Stimulated activated CD8-positive, alpha-beta memory T cell treated with anti-CD3 and anti-CD28 coated beads, Interleukin-4, amount 100 ng/mL, for 24 hours (primary cell): ENCODE results near the gene WARS2.

Experiments
- DNase-seq: peaks from one replicate; pipeline ENCODE4 v3.0.0-alpha.2; 2020; ENCODE audit warnings: low read depth

Gene WARS2

DNA sequence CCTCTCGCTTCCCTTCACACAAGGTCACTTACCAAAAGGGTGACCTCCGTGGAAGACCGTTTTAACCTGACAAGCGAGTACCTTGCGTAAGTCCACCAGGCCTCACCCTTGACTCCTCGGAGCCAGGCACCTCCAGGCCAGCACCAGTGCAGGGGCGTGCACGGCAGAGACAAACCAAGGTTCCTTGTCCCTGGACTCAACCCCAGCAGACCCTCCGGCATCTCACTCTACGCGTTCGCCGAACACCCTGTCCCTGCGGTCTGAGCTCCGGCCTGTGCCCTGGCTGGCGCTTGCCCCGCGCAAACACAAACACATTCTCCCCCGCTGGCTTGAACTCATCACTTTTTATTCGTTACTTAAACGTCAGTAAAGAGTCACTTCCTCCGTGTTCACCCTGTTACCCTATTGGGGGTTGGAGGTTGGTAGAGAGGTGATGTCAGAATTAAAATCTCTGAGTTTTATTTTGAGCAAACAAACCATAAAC is 156.9 kb downstream of the WARS2 start:
- DNase-seq, result no peak

DNA sequence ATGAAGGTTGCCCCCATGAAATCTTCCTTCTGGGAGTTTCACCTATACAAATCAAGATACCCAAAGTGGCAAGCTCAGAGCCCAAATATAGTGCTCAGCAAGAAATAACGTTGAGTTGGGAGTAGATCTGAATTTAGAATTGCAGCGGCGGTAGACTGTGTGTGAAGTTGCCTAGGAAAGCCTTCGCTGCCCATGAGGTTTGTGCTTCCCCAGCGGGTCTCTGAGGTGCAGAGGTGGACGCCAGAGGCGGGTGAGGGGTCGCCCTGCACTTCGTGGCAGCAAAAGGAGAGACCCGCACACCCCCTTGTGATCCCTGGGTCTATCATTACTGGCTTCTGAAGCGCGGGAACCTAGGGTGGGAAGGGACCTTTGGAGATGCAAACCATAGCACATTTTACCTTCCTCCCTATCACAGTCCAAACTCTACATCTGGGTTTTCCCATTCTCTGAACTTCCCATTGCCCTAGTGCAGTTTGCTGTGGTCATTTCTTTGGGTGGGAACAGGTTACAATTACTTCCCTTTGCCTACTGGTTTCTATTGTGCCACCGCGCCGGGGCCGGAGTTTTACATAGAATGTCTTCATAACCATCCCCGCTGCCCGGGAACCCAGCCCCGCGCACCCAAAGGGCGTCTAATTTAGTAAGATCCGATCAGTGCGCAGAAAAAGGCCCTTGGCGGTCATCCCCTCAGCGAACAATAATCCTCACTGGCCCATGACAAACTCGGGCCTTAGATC is 157.5 kb downstream of the WARS2 start:
- no peak for DNase-seq

DNA sequence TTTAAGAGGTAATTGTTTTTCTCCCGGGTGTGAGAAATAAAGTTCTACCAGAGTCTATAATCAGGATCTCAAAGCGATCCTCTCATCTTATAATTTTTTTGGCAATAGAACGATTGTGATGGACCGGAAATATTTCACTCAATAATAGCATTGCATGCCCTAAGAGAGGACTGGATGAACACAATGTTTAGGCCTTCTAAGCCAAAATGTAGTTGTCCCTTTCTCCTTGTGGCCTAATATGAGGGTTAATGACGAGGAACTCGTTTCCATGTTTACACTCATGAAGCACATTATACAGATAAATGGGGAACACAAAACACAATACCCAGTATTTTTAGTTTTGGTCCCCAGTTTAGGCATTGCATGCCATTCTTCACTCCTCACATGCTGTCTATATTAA is 158.2 kb downstream of the WARS2 start:
- DNase-seq, result no peak

DNA sequence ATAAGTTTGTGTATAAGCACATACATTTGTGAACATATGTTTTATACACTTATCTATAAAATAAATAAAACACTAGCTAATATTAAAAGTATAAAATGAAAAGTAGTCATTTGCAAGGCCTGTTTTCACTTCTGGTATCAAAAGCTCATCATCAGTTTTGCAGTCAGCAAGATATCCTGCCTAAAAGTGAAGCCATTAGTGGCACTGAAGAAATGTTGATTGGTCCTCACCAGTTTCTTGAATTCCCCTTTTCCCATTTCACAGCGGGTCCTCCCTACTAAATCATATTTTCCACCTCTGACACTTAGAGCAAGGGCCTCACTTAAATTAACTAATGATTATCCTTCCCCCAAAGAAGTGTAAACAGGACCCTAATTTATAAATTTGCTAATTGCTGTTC is 159.0 kb downstream of the WARS2 start:
- DNase-seq, result no peak
